Hepatocyte (in vitro differentiated cells): Measurements from ENCODE around the gene DNM3.

ENCODE experiments used
- CTCF ChIP-seq: fragments of 200-600 bp; sonication (generic); IDR thresholded peaks from 2 replicates; pipeline ENCODE4 v1.5.1; 2016; ENCODE audit warnings: antibody characterized with exemption, mild to moderate bottlenecking; ENCODE audit not compliant: poor library complexity
- EZH2 ChIP-seq: fragments of 200-600 bp; sonication (generic); IDR thresholded peaks from 2 replicates; pipeline ENCODE4 v1.6.1; 2016; ENCODE audit warnings: antibody characterized with exemption, mild to moderate bottlenecking, borderline replicate concordance
- EZH2phosphoT487 ChIP-seq: fragments of 200-600 bp; sonication (generic); IDR thresholded peaks from one replicate; pipeline ENCODE4 v1.6.1; 2018; ENCODE audit warnings: antibody characterized with exemption, mild to moderate bottlenecking, low read depth, moderate library complexity; ENCODE audit not compliant: unreplicated experiment, severe bottlenecking

GRCh38 chr1:172095846-172096245, 254.5 kb downstream of the DNM3 start:
- TF ChIP-seq CTCF (no peak), EZH2 (no peak), EZH2phosphoT487 (no peak)
